HepG2 (cell line): ENCODE results near the gene PDIK1L. TPM values are rescaled to one million over a fixed set of nuclear protein-coding genes. Genes with fewer than 3 reads are reported as not detected.

Source experiments
- ATAC-seq: fragments of 200-7000 bp; cut with Tn5 transposase; 3 replicates; pipeline ENCODE4 v1.9.1; 2020; ENCODE audit warnings: mild to moderate bottlenecking, moderate library complexity
- BruUV-seq: library from RNA; stranded (reverse); fragments of 400-500 nt; replicated peaks from 2 replicates; lab custom pipeline; 2021; lab: Mats Ljungman, UMichigan
- CTCF ChIA-PET: fragments of 300-600 bp; formaldehyde crosslinking; extraction: SDS; loops from one replicate; lab custom pipeline; 2021; ENCODE audit warnings: low total read pairs, inconsistent platforms, low intra/inter-chr PET ratio; lab: Yijun Ruan, JAX
- POLR2A ChIA-PET: fragments of 350-600 bp; sonication (Branson Sonifier 250); formaldehyde crosslinking; loops from one replicate; lab custom pipeline; 2020; ENCODE audit warnings: antibody characterized with exemption, inconsistent platforms; lab: Yijun Ruan, JAX
- DNase-seq: peaks from one replicate; pipeline ENCODE4 v3.0.0-alpha.2; 2015; ENCODE audit warnings: low spot score
- FAIRE-seq: peaks from 3 replicates; lab custom pipeline; 2011; peaks lifted over from hg19 to GRCh38; lab: Jason Lieb, UNC
- H2AFZ ChIP-seq: one replicate; pipeline ENCODE4 v1.6.1; 2011; ENCODE audit warnings: low read length, inconsistent platforms
- H3K27ac ChIP-seq: fragments of 300-600 bp; 3 replicates; pipeline ENCODE4 v1.8.0; 2011; ENCODE audit warnings: mixed run types, mild to moderate bottlenecking, mixed read lengths, low read length, inconsistent platforms; ENCODE audit not compliant: insufficient read depth; ENCODE audit errors: extremely low read length
- H3K27me3 ChIP-seq, 2 experiments: fragments of 200-600 bp in 1 of 2; 2 replicates in 1 of 2; 3 replicates in 1 of 2; pipeline versions ENCODE4 v1.6.0 to v1.8.0; 2011; ENCODE audit warnings: low read length in 2 of 2, mild to moderate bottlenecking in 2 of 2, moderate library complexity in 2 of 2, inconsistent platforms in 1 of 2; ENCODE audit not compliant: insufficient read depth in 2 of 2, control insufficient read depth in 1 of 2
- H3K36me3 ChIP-seq, 2 experiments: fragments of 200-600 bp in 1 of 2; replicated peaks in 1 of 2; 2 replicates in 1 of 2; 3 replicates in 1 of 2; pipeline versions ENCODE4 v1.5.1 to v1.8.0; 2011; ENCODE audit warnings: low read length in 2 of 2, inconsistent platforms in 1 of 2; ENCODE audit not compliant: insufficient read depth in 2 of 2, control insufficient read depth in 1 of 2
- H3K4me1 ChIP-seq: 2 replicates; pipeline ENCODE4 v1.5.1; 2012; ENCODE audit warnings: low read length, inconsistent platforms; ENCODE audit not compliant: insufficient read depth
- H3K4me2 ChIP-seq: 2 replicates; pipeline ENCODE4 v1.6.0; 2011; ENCODE audit warnings: low read depth, low read length, inconsistent platforms
- H3K4me3 ChIP-seq, 3 experiments: fragments of 200-600 bp in 1 of 3; sonication (generic), shearing (Covaris generic) in 1 of 3; replicated peaks in 1 of 3; 2 replicates each; pipeline ENCODE4 v1.5.1; 2011 to 2016; ENCODE audit warnings: low read length in 3 of 3, inconsistent platforms in 2 of 3, low read depth in 2 of 3, mild to moderate bottlenecking in 2 of 3, control low read depth in 1 of 3, mixed read lengths in 1 of 3; ENCODE audit not compliant: insufficient read depth in 1 of 3
- H3K79me2 ChIP-seq: one replicate; pipeline ENCODE4 v1.6.1; 2011; ENCODE audit warnings: low read length, inconsistent platforms; ENCODE audit not compliant: insufficient read depth
- H3K9ac ChIP-seq: 2 replicates; pipeline ENCODE4 v1.6.0; 2011; ENCODE audit warnings: mild to moderate bottlenecking, low read depth, low read length, inconsistent platforms; ENCODE audit not compliant: insufficient read depth
- H3K9me3 ChIP-seq: 2 replicates; pipeline ENCODE4 v1.5.1; 2012; ENCODE audit warnings: mild to moderate bottlenecking, low read length
- H4K20me1 ChIP-seq: 2 replicates; pipeline ENCODE4 v1.6.0; 2011; ENCODE audit warnings: inconsistent platforms, mild to moderate bottlenecking, low read length, moderate library complexity; ENCODE audit not compliant: insufficient read depth
- KDM2A ChIP-seq: sonication (generic); formaldehyde crosslinking; IDR thresholded peaks from 2 replicates; pipeline ENCODE4 v1.4.0; 2020; ENCODE audit warnings: low read depth, missing genetic modification reagents, borderline replicate concordance
- NFE2L1 ChIP-seq: sonication (generic); formaldehyde crosslinking; IDR thresholded peaks from 2 replicates; pipeline ENCODE4 v1.4.0; 2020; ENCODE audit warnings: missing genetic modification reagents, mild to moderate bottlenecking, borderline replicate concordance
- NR3C1 ChIP-seq: sonication (generic); formaldehyde crosslinking; IDR thresholded peaks from 2 replicates; pipeline ENCODE4 v1.4.0; 2020; ENCODE audit warnings: missing genetic modification reagents
- TBX3 ChIP-seq: fragments of 450-650 bp; IDR thresholded peaks from 2 replicates; pipeline ENCODE4 v1.6.1; 2017; ENCODE audit warnings: antibody characterized with exemption, mild to moderate bottlenecking, inconsistent platforms, borderline replicate concordance
- WGBS: methylation state at CpG from one replicate; pipeline ENCODE4 v1.1.6; 2017; ENCODE audit warnings: low lambda C conversion rate; 5-methylcytosine and 5-hydroxymethylcytosine counted together
- in situ Hi-C: cut with HindIII; loops from 2 replicates; pipeline ENCODE4 v1.10.0; 2017; ENCODE audit warnings: low pct_unique_long_range_greater_than_20kb; ENCODE audit not compliant: extremely low pct_ligation_motif_present
- intact Hi-C: fragments of 100-400 bp; cut with micrococcal nuclease; formaldehyde crosslinking; loops from one replicate; pipeline ENCODE4 v1.10.0; 2022; ENCODE audit not compliant: unreplicated experiment
- polyA plus RNA-seq, 8 experiments: library from polyadenylated mRNA; depleted of rRNA in 3 of 8; stranded (reverse) in 7 of 8; unstranded in 1 of 8; fragments of >200 nt; fragmentation: Illumina TruSeq in 4 of 8; extraction: Trizol in 4 of 8; gene quantifications; 2 replicates each; pipeline versions ENCODE4 v1.2.1 to v1.2.3, GENCODE V29; 2011 to 2016; ENCODE audit warnings: low read depth in 4 of 8, missing spikeins in 1 of 8, mixed read lengths in 1 of 8; ENCODE audit not compliant: insufficient read depth in 1 of 8
- total RNA-seq, 5 experiments: library from RNA; depleted of rRNA; stranded (reverse); fragments of >200 nt; fragmentation: Illumina TruSeq; extraction: Trizol; gene quantifications; 2 replicates each; pipeline ENCODE4 v1.2.3, GENCODE V29; 2016; ENCODE audit warnings: low read depth in 1 of 5
- TF ChIP-seq, protein P1 (sequence below): sonication (generic); formaldehyde crosslinking; IDR thresholded peaks from 2 replicates; pipeline ENCODE4 v1.4.0; 2020; ENCODE audit warnings: missing genetic modification reagents
- TF ChIP-seq, protein P2 (sequence below): sonication (generic); formaldehyde crosslinking; IDR thresholded peaks from 2 replicates; pipeline ENCODE4 v1.4.0; 2020; ENCODE audit warnings: mild to moderate bottlenecking, low read depth, missing genetic modification reagents
- TF ChIP-seq, protein P3 (sequence below): IDR thresholded peaks from 2 replicates; pipeline ENCODE4 v1.6.1; 2012; ENCODE audit warnings: low read depth, low read length, improper control_type of control experiment
- TF ChIP-seq, protein P4 (sequence below): IDR thresholded peaks from 2 replicates; pipeline ENCODE4 v1.6.1; 2016; ENCODE audit warnings: low read depth, borderline replicate concordance

PDIK1L gene
- total and polyA plus RNA-seq, 2 of the 13 experiments (the other 11 are each of a cell fraction or from before 2014, with no cell fraction given) = 1.9 to 4.6 TPM

DNA sequence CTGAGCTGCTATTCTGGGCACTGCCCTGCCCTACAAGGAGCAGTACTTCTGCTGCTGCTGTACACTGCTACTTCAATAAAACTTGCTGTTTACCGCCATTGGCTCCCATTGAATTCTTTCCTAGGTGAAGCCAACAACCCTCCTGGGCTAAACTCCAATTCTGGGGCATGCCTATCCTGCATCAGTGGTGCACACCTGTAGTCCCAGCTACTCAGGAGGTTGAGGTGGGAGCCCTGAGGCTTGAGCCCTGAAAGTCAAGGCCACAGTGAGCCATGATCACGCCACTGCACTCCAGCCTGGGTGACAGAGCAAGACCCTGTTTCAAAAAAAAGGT lies 21.2 kb downstream of the PDIK1L start:
- ChIA-PET CTCF (no interaction called here), POLR2A (no interaction called here)
- no peak overlapping the region for H3K9ac ChIP-seq
- no peak for DNase-seq
- no peaks in the 10 kb centered on the region for H3K79me2 ChIP-seq
- H3K36me3 ChIP-seq = no peaks in the 10 kb centered on the region
- WGBS = 60% methylated on average over 2 of the region's 2 CpGs
- no peak overlapping the region for H3K4me3 ChIP-seq
- FAIRE-seq = no peak
- no TSS peak for BruUV-seq
- H4K20me1 ChIP-seq = no peaks in the 10 kb centered on the region
- no peaks in the 10 kb centered on the region for H3K9me3 ChIP-seq
- ATAC-seq = no peak
- TF ChIP-seq KDM2A (CRISPR knock-in tag) = no peak
- TF ChIP-seq, protein P1, sequence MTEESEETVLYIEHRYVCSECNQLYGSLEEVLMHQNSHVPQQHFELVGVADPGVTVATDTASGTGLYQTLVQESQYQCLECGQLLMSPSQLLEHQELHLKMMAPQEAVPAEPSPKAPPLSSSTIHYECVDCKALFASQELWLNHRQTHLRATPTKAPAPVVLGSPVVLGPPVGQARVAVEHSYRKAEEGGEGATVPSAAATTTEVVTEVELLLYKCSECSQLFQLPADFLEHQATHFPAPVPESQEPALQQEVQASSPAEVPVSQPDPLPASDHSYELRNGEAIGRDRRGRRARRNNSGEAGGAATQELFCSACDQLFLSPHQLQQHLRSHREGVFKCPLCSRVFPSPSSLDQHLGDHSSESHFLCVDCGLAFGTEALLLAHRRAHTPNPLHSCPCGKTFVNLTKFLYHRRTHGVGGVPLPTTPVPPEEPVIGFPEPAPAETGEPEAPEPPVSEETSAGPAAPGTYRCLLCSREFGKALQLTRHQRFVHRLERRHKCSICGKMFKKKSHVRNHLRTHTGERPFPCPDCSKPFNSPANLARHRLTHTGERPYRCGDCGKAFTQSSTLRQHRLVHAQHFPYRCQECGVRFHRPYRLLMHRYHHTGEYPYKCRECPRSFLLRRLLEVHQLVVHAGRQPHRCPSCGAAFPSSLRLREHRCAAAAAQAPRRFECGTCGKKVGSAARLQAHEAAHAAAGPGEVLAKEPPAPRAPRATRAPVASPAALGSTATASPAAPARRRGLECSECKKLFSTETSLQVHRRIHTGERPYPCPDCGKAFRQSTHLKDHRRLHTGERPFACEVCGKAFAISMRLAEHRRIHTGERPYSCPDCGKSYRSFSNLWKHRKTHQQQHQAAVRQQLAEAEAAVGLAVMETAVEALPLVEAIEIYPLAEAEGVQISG (CRISPR knock-in tag) = no peak
- TF ChIP-seq, protein P2, sequence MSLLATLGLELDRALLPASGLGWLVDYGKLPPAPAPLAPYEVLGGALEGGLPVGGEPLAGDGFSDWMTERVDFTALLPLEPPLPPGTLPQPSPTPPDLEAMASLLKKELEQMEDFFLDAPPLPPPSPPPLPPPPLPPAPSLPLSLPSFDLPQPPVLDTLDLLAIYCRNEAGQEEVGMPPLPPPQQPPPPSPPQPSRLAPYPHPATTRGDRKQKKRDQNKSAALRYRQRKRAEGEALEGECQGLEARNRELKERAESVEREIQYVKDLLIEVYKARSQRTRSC (CRISPR knock-in tag) = no peak
- TF ChIP-seq, protein P3, sequence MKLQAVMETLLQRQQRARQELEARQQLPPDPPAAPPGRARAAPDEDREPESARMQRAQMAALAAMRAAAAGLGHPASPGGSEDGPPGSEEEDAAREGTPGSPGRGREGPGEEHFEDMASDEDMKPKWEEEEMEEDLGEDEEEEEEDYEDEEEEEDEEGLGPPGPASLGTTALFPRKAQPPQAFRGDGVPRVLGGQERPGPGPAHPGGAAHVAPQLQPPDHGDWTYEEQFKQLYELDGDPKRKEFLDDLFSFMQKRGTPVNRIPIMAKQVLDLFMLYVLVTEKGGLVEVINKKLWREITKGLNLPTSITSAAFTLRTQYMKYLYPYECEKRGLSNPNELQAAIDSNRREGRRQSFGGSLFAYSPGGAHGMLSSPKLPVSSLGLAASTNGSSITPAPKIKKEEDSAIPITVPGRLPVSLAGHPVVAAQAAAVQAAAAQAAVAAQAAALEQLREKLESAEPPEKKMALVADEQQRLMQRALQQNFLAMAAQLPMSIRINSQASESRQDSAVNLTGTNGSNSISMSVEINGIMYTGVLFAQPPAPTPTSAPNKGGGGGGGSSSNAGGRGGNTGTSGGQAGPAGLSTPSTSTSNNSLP = no peak
- TF ChIP-seq NR3C1 (CRISPR knock-in tag) = no peak
- TF ChIP-seq NFE2L1 = no peak
- no peak for TF ChIP-seq TBX3
- TF ChIP-seq, protein P4, sequence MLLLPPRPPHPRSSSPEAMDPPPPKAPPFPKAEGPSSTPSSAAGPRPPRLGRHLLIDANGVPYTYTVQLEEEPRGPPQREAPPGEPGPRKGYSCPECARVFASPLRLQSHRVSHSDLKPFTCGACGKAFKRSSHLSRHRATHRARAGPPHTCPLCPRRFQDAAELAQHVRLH = no peak
- no peak overlapping the region for H3K4me2 ChIP-seq
- H2AFZ ChIP-seq = no peak overlapping the region
- no peak overlapping the region for H3K27ac ChIP-seq
- no peaks in the 10 kb centered on the region for H3K27me3 ChIP-seq
- 0 out of 2 replicates have a peak, but pooled peaks cover 10% of the 10 kb centered on the region for H3K4me1 ChIP-seq
- intact Hi-C loops = no loop called here
- in situ Hi-C loops = no loop called here
